Transverse colon (tissue), 4 donors: ENCODE data around the gene ATP10D. TPM values are rescaled to one million over a fixed set of nuclear protein-coding genes. Genes with fewer than 3 reads are reported as not detected.

Source experiments
- DNase-seq: peaks from one replicate; pipeline ENCODE4 v3.0.0-alpha.2; 2019
- H3K27ac ChIP-seq, 4 donors: fragments of 200-600 bp; sonication (generic); 2 replicates each; pipeline ENCODE4 v1.5.1; 2016 to 2018; ENCODE audit warnings: inconsistent platforms in 4 of 4
- H3K27me3 ChIP-seq: fragments of 200-600 bp; sonication (generic); 2 replicates; pipeline ENCODE4 v1.5.1; 2017; ENCODE audit warnings: inconsistent platforms
- H3K36me3 ChIP-seq, 4 donors: fragments of 200-600 bp; sonication (generic); 2 replicates each; pipeline ENCODE4 v1.5.1; 2017 to 2019; ENCODE audit warnings: inconsistent platforms in 4 of 4
- H3K4me1 ChIP-seq, 4 donors: fragments of 200-600 bp; sonication (generic); 2 replicates each; pipeline ENCODE4 v1.5.1; 2017 to 2020; ENCODE audit warnings: inconsistent platforms in 4 of 4
- H3K4me3 ChIP-seq, 4 donors: fragments of 200-600 bp; sonication (generic); 1 replicate in 1 of 4; 2 replicates in 3 of 4; pipeline versions ENCODE4 v1.5.1 to v1.6.1; 2017 to 2019; ENCODE audit warnings: inconsistent platforms in 4 of 4
- H3K9me3 ChIP-seq, 2 donors: fragments of 200-600 bp; sonication (generic); 2 replicates each; pipeline ENCODE4 v1.5.1; 2017 to 2019; ENCODE audit warnings: inconsistent platforms in 2 of 2
- CTCF ChIP-seq, 5 experiments: fragments of 200-600 bp in 3 of 5; fragments of 450-650 bp in 2 of 5; sonication (generic) in 3 of 5; IDR thresholded peaks; 1 replicate in 2 of 5; 2 replicates in 3 of 5; pipeline ENCODE4 v1.5.1; 2016 to 2017; ENCODE audit warnings: antibody characterized with exemption in 5 of 5, inconsistent platforms in 3 of 5, mild to moderate bottlenecking in 2 of 5, moderate library complexity in 1 of 5
- EP300 ChIP-seq: sonication (generic); formaldehyde crosslinking; IDR thresholded peaks from one replicate; pipeline ENCODE4 v1.6.1; 2017; ENCODE audit warnings: antibody characterized with exemption, low read depth
- POLR2A ChIP-seq: fragments of 450-650 bp; IDR thresholded peaks from one replicate; pipeline ENCODE4 v1.6.1; 2016; ENCODE audit warnings: antibody characterized with exemption, mild to moderate bottlenecking, moderate library complexity
- POLR2AphosphoS5 ChIP-seq, 3 donors: sonication (generic); formaldehyde crosslinking; IDR thresholded peaks; one replicate each; pipeline ENCODE4 v1.6.1; 2016; ENCODE audit warnings: antibody characterized with exemption in 3 of 3
- WGBS, 2 donors: methylation state at CpG; one replicate each; pipeline ENCODE4 v1.1.5; 2018; ENCODE audit warnings: low coverage in 1 of 2; 5-methylcytosine and 5-hydroxymethylcytosine counted together
- in situ Hi-C, 4 donors: fragments of 200-750 bp; cut with MboI; loops; one replicate each; pipeline versions ENCODE4 v1.15.0 to v1.15.1; 2017; ENCODE audit warnings: low sequenced_read_pairs in 3 of 4, low pct_ligation_motif_present in 1 of 4, low pct_unique_long_range_greater_than_20kb in 1 of 4
- intact Hi-C: fragments of 100-400 bp; cut with DNase I; formaldehyde crosslinking; loops from one replicate; pipeline ENCODE4 v1.15.1; 2023; ENCODE audit warnings: low total_unique reads
- total RNA-seq, 4 donors: library from RNA; depleted of rRNA; stranded (reverse); fragments of >200 nt; gene quantifications; one replicate each; pipeline ENCODE4 v1.1.0, GENCODE V29; 2016

Gene ATP10D
- total RNA-seq, 4 donors from 2014 or later: 3.8 to 14.1 (median 7.7) TPM

- intact Hi-C loops (no loop called here), in situ Hi-C loops (loop anchor here in 1 of 4 donors (25.0 kb wide), 1 partner anchor 437 kb away; the partner anchor contains the start of gene NFXL1)
- WGBS, 2 donors: 91 to 95% methylated on average over 1 of the region's 1 CpG
- Histone ChIP-seq H3K4me3 (no peak overlapping the region), H3K36me3 (no peaks in the 10 kb centered on the region), H3K27ac (no peak overlapping the region), H3K4me1 (no peaks in the 10 kb centered on the region), H3K9me3 (no peaks in the 10 kb centered on the region), H3K27me3 (no peaks in the 10 kb centered on the region)
- no peak for DNase-seq
- no peak for TF ChIP-seq CTCF (IDR thresholded peaks at IDR 0.05)
- no peak for TF ChIP-seq EP300
- no peak for TF ChIP-seq POLR2A
- no peak for TF ChIP-seq POLR2AphosphoS5 (IDR thresholded peaks at IDR 0.05)
Observed at GRCh38 chr4:47475411-47475810, 9.7 kb upstream of the ATP10D start.

- intact Hi-C loops (no loop called here), in situ Hi-C loops (loop anchor here in 1 of 4 donors (25.0 kb wide), 1 partner anchor 433 kb away; the partner anchor contains the start of gene NFXL1)
- H3K4me1 ChIP-seq: no peaks in the 10 kb centered on the region
- 49 to 53% methylated on average over 4 of the region's 4 CpGs for WGBS, 2 donors
- DNase-seq: peak; percentile 54
- H3K4me3 ChIP-seq: no peak overlapping the region
- TF ChIP-seq POLR2AphosphoS5 (IDR thresholded peaks at IDR 0.05) (no peak), CTCF (IDR thresholded peaks at IDR 0.05) (no peak), POLR2A (no peak), EP300 (no peak)
- H3K27ac ChIP-seq: no peak overlapping the region
- no peaks in the 10 kb centered on the region for H3K36me3 ChIP-seq
- no peaks in the 10 kb centered on the region for H3K27me3 ChIP-seq
- no peaks in the 10 kb centered on the region for H3K9me3 ChIP-seq
Observed at GRCh38 chr4:47478804-47479203, 6.3 kb upstream of the ATP10D start.

GRCh38 chr4:47482326-47482725 is 2.7 kb upstream of the ATP10D start:
- TF ChIP-seq CTCF (IDR thresholded peaks at IDR 0.05) (no peak), POLR2AphosphoS5 (IDR thresholded peaks at IDR 0.05) (no peak), EP300 (no peak), POLR2A (no peak)
- Histone ChIP-seq H3K4me3 (no peak overlapping the region), H3K36me3 (no peaks in the 10 kb centered on the region), H3K9me3 (no peaks in the 10 kb centered on the region), H3K4me1 (peaks cover 0 to 19% (median 11%) of the 10 kb centered on the region in 4 donors), H3K27ac (no peak overlapping the region), H3K27me3 (no peaks in the 10 kb centered on the region)
- in situ Hi-C loops (loop anchor here in 1 of 4 donors (25.0 kb wide), 1 partner anchor 430 kb away; the partner anchor contains the start of gene NFXL1), intact Hi-C loops (no loop called here)
- no peak for DNase-seq
- WGBS, 2 donors: 65 to 82% methylated on average over 3 to 4 of the region's 4 CpGs

GRCh38 chr4:47483745-47484144 is 1.3 kb upstream of the ATP10D start:
- Histone ChIP-seq H3K4me1 (peaks cover 0 to 23% (median 11%) of the 10 kb centered on the region in 4 donors), H3K27ac (peak overlapping the region in 2 of 4 donors; percentile 92 to 93), H3K4me3 (no peak overlapping the region), H3K27me3 (no peaks in the 10 kb centered on the region), H3K9me3 (no peaks in the 10 kb centered on the region), H3K36me3 (no peaks in the 10 kb centered on the region)
- intact Hi-C loops: no loop called here
- TF ChIP-seq CTCF (IDR thresholded peaks at IDR 0.05) (no peak), POLR2AphosphoS5 (IDR thresholded peaks at IDR 0.05) (no peak)
- no peak for DNase-seq
- 40 to 48% methylated on average over 1 to 3 of the region's 3 CpGs for WGBS, 2 donors
- in situ Hi-C loops: loop anchor here in 1 of 4 donors (25.0 kb wide), 1 partner anchor 429 kb away; the partner anchor contains the start of gene NFXL1
